ENCODE measurements around the gene CRTC1. TPM values are rescaled to one million over a fixed set of nuclear protein-coding genes. Genes with fewer than 3 reads are reported as not detected.
A peak's percentile ranks its signal among the peaks of the same experiment; 100 is the strongest.

CRTC1 gene
- 7.1 and 7.2 TPM in 2 replicates for total RNA-seq

GRCh38 chr19:18683109-18683957 is at the start of gene CRTC1:
Gene CRTC1 (plus strand): TSS chr19:18683680. CDS start chr19:18683703, 23 bp downstream.
- peaks cover 13% of the 10 kb centered on the region for H3K4me1 Mint-ChIP-seq
- H3K9me3 Mint-ChIP-seq: no peaks in the 10 kb centered on the region
- no peaks in the 10 kb centered on the region for H3K27me3 Mint-ChIP-seq
- peak within 1 kb of the TSS; percentile 88 for H3K4me3 Mint-ChIP-seq
- DNase-seq: peak; percentile 98
- intact Hi-C loops (cut with micrococcal nuclease): loop anchor here (5.0 kb wide), 1 partner anchor 96 kb away; the partner anchor contains the start of gene REX1BD
- H3K27ac Mint-ChIP-seq: peak within 1 kb of the TSS; percentile 91
- no peaks in the 10 kb centered on the region for H3K36me3 Mint-ChIP-seq (ENCODE audit: low read depth)

- peaks cover 22% of the 10 kb centered on the region for H3K4me1 Mint-ChIP-seq
- H3K27ac Mint-ChIP-seq: no peak overlapping the region
- peaks cover 12% of the 10 kb centered on the region for H3K27me3 Mint-ChIP-seq
- H3K9me3 Mint-ChIP-seq: no peaks in the 10 kb centered on the region
- intact Hi-C loops (cut with micrococcal nuclease): loop anchor here (5.0 kb wide), 1 partner anchor 37 kb away; no protein-coding TSS in a partner anchor
- H3K4me3 Mint-ChIP-seq: no peak overlapping the region
- H3K36me3 Mint-ChIP-seq (ENCODE audit: low read depth): peaks cover 3% of the 10 kb centered on the region
- DNase-seq: peak; percentile 66
Measured at GRCh38 chr19:18634612-18635297, 48.7 kb upstream of the CRTC1 start.

GRCh38 chr19:18635831-18636182 is 47.7 kb upstream of the CRTC1 start:
- intact Hi-C loops (cut with micrococcal nuclease): loop anchor here (1.0 to 5.0 kb wide), 5 partner anchors 39 to 296 kb away; partner anchors contain the start of genes COPE, DDX49 and ELL
- peak overlapping the region; percentile 99 for H3K4me3 Mint-ChIP-seq
- H3K36me3 Mint-ChIP-seq (ENCODE audit: low read depth): peaks cover 3% of the 10 kb centered on the region
- H3K9me3 Mint-ChIP-seq: no peaks in the 10 kb centered on the region
- H3K27ac Mint-ChIP-seq: peak overlapping the region; percentile 93
- H3K4me1 Mint-ChIP-seq: peaks cover 22% of the 10 kb centered on the region
- DNase-seq: no peak
- H3K27me3 Mint-ChIP-seq: peaks cover 9% of the 10 kb centered on the region

GRCh38 chr19:18636183-18636968 is 47.1 kb upstream of the CRTC1 start:
- Mint-ChIP-seq H3K27me3 (peaks cover 9% of the 10 kb centered on the region), H3K4me1 (peaks cover 22% of the 10 kb centered on the region), H3K4me3 (peak overlapping the region; percentile 99), H3K27ac (peak overlapping the region; percentile 93), H3K9me3 (no peaks in the 10 kb centered on the region), H3K36me3 (ENCODE audit: low read depth) (peaks cover 3% of the 10 kb centered on the region)
- intact Hi-C loops (cut with micrococcal nuclease): loop anchor here (1.0 to 5.0 kb wide), 5 partner anchors 39 to 296 kb away; partner anchors contain the start of genes COPE, DDX49 and ELL
- DNase-seq: peak; percentile 100

GRCh38 chr19:18636969-18637629 is 46.4 kb upstream of the CRTC1 start, which contains the start of gene KLHL26:
Gene KLHL26 (plus strand): TSS chr19:18637028. CDS start chr19:18637055, 27 bp downstream.
- Mint-ChIP-seq H3K9me3 (no peaks in the 10 kb centered on the region), H3K27ac (peak within 1 kb of the TSS; percentile 93), H3K27me3 (peaks cover 9% of the 10 kb centered on the region), H3K36me3 (ENCODE audit: low read depth) (peaks cover 3% of the 10 kb centered on the region), H3K4me3 (peak within 1 kb of the TSS; percentile 99), H3K4me1 (peaks cover 22% of the 10 kb centered on the region)
- intact Hi-C loops (cut with micrococcal nuclease): loop anchor here (1.0 to 5.0 kb wide), 5 partner anchors 40 to 295 kb away; partner anchors contain the start of genes COPE, DDX49 and ELL
- peak; percentile 65 for DNase-seq

GRCh38 chr19:18637673-18638630 is 45.5 kb upstream of the CRTC1 start:
- H3K4me1 Mint-ChIP-seq: peaks cover 22% of the 10 kb centered on the region
- H3K27me3 Mint-ChIP-seq: peaks cover 9% of the 10 kb centered on the region
- DNase-seq: peak; percentile 62

GRCh38 chr19:18639706-18640243 is 43.7 kb upstream of the CRTC1 start:
- intact Hi-C loops (cut with micrococcal nuclease): loop anchor here (5.0 kb wide), 1 partner anchor 42 kb away; no protein-coding TSS in a partner anchor
- H3K36me3 Mint-ChIP-seq (ENCODE audit: low read depth): peaks cover 7% of the 10 kb centered on the region
- DNase-seq: no peak
- H3K27ac Mint-ChIP-seq: no peak overlapping the region
- H3K4me3 Mint-ChIP-seq: no peak overlapping the region
- no peaks in the 10 kb centered on the region for H3K9me3 Mint-ChIP-seq
- H3K27me3 Mint-ChIP-seq: peaks cover 2% of the 10 kb centered on the region
- peaks cover 26% of the 10 kb centered on the region for H3K4me1 Mint-ChIP-seq

More at GRCh38 chr19:18637673-18638630, 45.5 kb upstream of the CRTC1 start:
- no peaks in the 10 kb centered on the region for H3K9me3 Mint-ChIP-seq
- peak overlapping the region; percentile 76 for H3K27ac Mint-ChIP-seq
- peak overlapping the region; percentile 99 for H3K4me3 Mint-ChIP-seq
- intact Hi-C loops (cut with micrococcal nuclease): loop anchor here (5.0 kb wide), 1 partner anchor 41 kb away; no protein-coding TSS in a partner anchor
- H3K36me3 Mint-ChIP-seq (ENCODE audit: low read depth): peaks cover 3% of the 10 kb centered on the region

- Mint-ChIP-seq H3K4me3 (no peak overlapping the region), H3K27ac (no peak overlapping the region), H3K4me1 (peaks cover 3% of the 10 kb centered on the region), H3K27me3 (no peaks in the 10 kb centered on the region), H3K36me3 (ENCODE audit: low read depth) (peaks cover 6% of the 10 kb centered on the region), H3K9me3 (no peaks in the 10 kb centered on the region)
- intact Hi-C loops (cut with micrococcal nuclease): no loop called here
- no peak for DNase-seq
Measured at GRCh38 chr19:18644196-18645034, 39.1 kb upstream of the CRTC1 start.

- Mint-ChIP-seq H3K9me3 (no peaks in the 10 kb centered on the region), H3K27me3 (no peaks in the 10 kb centered on the region), H3K36me3 (ENCODE audit: low read depth) (peaks cover 5% of the 10 kb centered on the region), H3K4me1 (peaks cover 3% of the 10 kb centered on the region), H3K4me3 (no peak overlapping the region), H3K27ac (no peak overlapping the region)
- no peak for DNase-seq
- intact Hi-C loops (cut with micrococcal nuclease): no loop called here
Measured at GRCh38 chr19:18645035-18645511, 38.4 kb upstream of the CRTC1 start.

GRCh38 chr19:18646535-18647370 is 36.7 kb upstream of the CRTC1 start:
- intact Hi-C loops (cut with micrococcal nuclease): no loop called here
- Mint-ChIP-seq H3K9me3 (no peaks in the 10 kb centered on the region), H3K27me3 (no peaks in the 10 kb centered on the region), H3K4me3 (no peak overlapping the region), H3K36me3 (ENCODE audit: low read depth) (peaks cover 5% of the 10 kb centered on the region), H3K4me1 (peaks cover 3% of the 10 kb centered on the region), H3K27ac (no peak overlapping the region)
- no peak for DNase-seq
